ENCODE data around the gene DEXI. TPM values are rescaled to one million over a fixed set of nuclear protein-coding genes. Genes with fewer than 3 reads are reported as not detected.

DEXI gene
- total RNA-seq, 1 experiment from 2014 or later: 43.2 TPM

GRCh38 chr16:10896165-10896564, 46.1 kb downstream of the DEXI start:
- intact Hi-C loops (cut with micrococcal nuclease): no loop called here
- no peak overlapping the region for H3K9ac ChIP-seq (ENCODE audit: low read length)
- no peak overlapping the region for H2AFZ ChIP-seq (ENCODE audit: low read length)
- POLR2A ChIA-PET (ENCODE audit: unreplicated experiment): no interaction called here
- no TSS peak for BruUV-seq (replicated peaks)
- H3K36me3 ChIP-seq (ENCODE audit: low read depth, low read length): no peaks in the 10 kb centered on the region
- no peak overlapping the region for H3K4me3 ChIP-seq (ENCODE audit: low read length)
- H3F3A ChIP-seq (ENCODE audit: low read length, unreplicated experiment): no peaks in the 10 kb centered on the region
- no peaks in the 10 kb centered on the region for H4K20me1 ChIP-seq (ENCODE audit: low read length)
- no peaks in the 10 kb centered on the region for H3K9me2 ChIP-seq (replicated peaks; ENCODE audit: low read length)
- H3K79me2 ChIP-seq (ENCODE audit: low read length): no peaks in the 10 kb centered on the region
- H3K9me3 ChIP-seq (ENCODE audit: low read length): no peaks in the 10 kb centered on the region
- CTCF ChIA-PET: no interaction called here
- H3K4me2 ChIP-seq (ENCODE audit: low read length): no peak overlapping the region
- no peak overlapping the region for H3K27ac ChIP-seq (ENCODE audit: low read length)
- ATAC-seq (no peak), DNase-seq (no peak)
- no peaks in the 10 kb centered on the region for H3K27me3 ChIP-seq (ENCODE audit: low read length)
- H3K4me1 ChIP-seq (ENCODE audit: insufficient read depth, low read length): no peaks in the 10 kb centered on the region
- TF ChIP-seq CTCF (conservative IDR thresholded peaks at IDR 0.05; ENCODE audit: low read depth, low read length) (no peak), EZH2 (IDR thresholded peaks at IDR 0.05; ENCODE audit: low read length, unreplicated experiment) (no peak), EZH2phosphoT487 (IDR thresholded peaks at IDR 0.05; ENCODE audit: borderline replicate concordance, low read length) (no peak)

DNA sequence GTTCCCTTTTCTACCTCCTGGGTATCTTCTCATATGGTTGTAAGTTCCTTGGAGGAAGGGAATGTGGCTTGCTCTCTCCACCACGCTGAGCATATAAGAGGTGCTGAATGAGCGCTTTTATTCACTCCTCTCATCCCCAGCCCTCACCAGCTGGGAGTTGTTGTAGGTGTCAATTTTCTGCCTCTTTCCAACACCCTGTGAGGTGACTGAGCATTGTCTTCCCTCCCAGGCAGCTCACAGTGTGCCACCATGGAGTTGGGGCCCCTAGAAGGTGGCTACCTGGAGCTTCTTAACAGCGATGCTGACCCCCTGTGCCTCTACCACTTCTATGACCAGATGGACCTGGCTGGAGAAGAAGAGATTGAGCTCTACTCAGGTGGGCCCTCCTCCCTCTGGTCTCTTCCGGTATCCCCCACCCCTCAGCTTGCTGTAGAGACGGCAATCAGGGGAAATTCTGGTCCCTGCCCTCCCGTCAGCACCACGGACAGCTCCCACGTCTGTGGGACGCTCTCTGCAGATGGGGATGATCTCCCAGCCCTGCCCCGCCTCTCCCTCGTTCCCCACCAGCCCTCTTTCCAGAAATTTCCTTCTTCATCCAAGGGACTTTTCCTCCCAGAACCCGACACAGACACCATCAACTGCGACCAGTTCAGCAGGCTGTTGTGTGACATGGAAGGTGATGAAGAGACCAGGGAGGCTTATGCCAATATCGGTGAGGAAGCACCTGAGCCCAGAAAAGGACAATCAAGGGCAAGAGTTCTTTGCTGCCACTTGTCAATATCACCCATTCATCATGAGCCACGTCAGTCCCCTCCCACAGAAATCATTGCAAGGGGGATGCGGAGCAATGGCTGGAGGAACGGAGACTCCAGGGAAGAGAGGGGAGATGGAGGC, 47.0 kb downstream of the DEXI start:
- no peak for ATAC-seq
- no peaks in the 10 kb centered on the region for H3K9me3 ChIP-seq (ENCODE audit: low read length)
- H3K9me2 ChIP-seq (replicated peaks; ENCODE audit: low read length): no peaks in the 10 kb centered on the region
- intact Hi-C loops (cut with micrococcal nuclease): no loop called here
- no peak overlapping the region for H3K4me2 ChIP-seq (ENCODE audit: low read length)
- no peaks in the 10 kb centered on the region for H3K36me3 ChIP-seq (ENCODE audit: low read depth, low read length)
- BruUV-seq (replicated peaks): no TSS peak
- H4K20me1 ChIP-seq (ENCODE audit: low read length): no peaks in the 10 kb centered on the region
- H3K27ac ChIP-seq (ENCODE audit: low read length): no peak overlapping the region
- H3K9ac ChIP-seq (ENCODE audit: low read length): no peak overlapping the region
- no peaks in the 10 kb centered on the region for H3K4me1 ChIP-seq (ENCODE audit: insufficient read depth, low read length)
- peak; percentile 51 for DNase-seq
- no peaks in the 10 kb centered on the region for H3K27me3 ChIP-seq (ENCODE audit: low read length)
- no peak overlapping the region for H2AFZ ChIP-seq (ENCODE audit: low read length)
- H3F3A ChIP-seq (ENCODE audit: low read length, unreplicated experiment): no peaks in the 10 kb centered on the region
- ChIA-PET POLR2A (ENCODE audit: unreplicated experiment) (no interaction called here), CTCF (no interaction called here)
- H3K79me2 ChIP-seq (ENCODE audit: low read length): no peaks in the 10 kb centered on the region
- TF ChIP-seq EZH2phosphoT487 (IDR thresholded peaks at IDR 0.05; ENCODE audit: borderline replicate concordance, low read length) (no peak), EZH2 (IDR thresholded peaks at IDR 0.05; ENCODE audit: low read length, unreplicated experiment) (no peak), CTCF (conservative IDR thresholded peaks at IDR 0.05; ENCODE audit: low read depth, low read length) (no peak)
- no peak overlapping the region for H3K4me3 ChIP-seq (ENCODE audit: low read length)

- intact Hi-C loops (cut with micrococcal nuclease): no loop called here
- no TSS peak for BruUV-seq (replicated peaks)
Observed at GRCh38 chr16:10892782-10893318, 49.4 kb downstream of the DEXI start.

More at GRCh38 chr16:10892782-10893318, 49.4 kb downstream of the DEXI start:
- CTCF ChIA-PET: interaction anchor here (0.6 kb wide), 1 partner anchor 33 kb away, joined by 5 read pairs; no protein-coding TSS in a partner anchor
- H4K20me1 ChIP-seq (ENCODE audit: low read length): no peaks in the 10 kb centered on the region
- POLR2A ChIA-PET (ENCODE audit: unreplicated experiment): no interaction called here
- H3F3A ChIP-seq (ENCODE audit: low read length, unreplicated experiment): no peaks in the 10 kb centered on the region
- ATAC-seq (no peak), DNase-seq (no peak)
- TF ChIP-seq CTCF (conservative IDR thresholded peaks at IDR 0.05; ENCODE audit: low read depth, low read length): no peak
- H3K36me3 ChIP-seq (ENCODE audit: low read depth, low read length): no peaks in the 10 kb centered on the region
- H2AFZ ChIP-seq (ENCODE audit: low read length): no peak overlapping the region
- H3K4me2 ChIP-seq (ENCODE audit: low read length): no peak overlapping the region
- no peak overlapping the region for H3K4me3 ChIP-seq (ENCODE audit: low read length)
- H3K27me3 ChIP-seq (ENCODE audit: low read length): peaks cover 13% of the 10 kb centered on the region; the same call in 1 of the 2 replicates
- no peak overlapping the region for H3K27ac ChIP-seq (ENCODE audit: low read length)
- H3K9me2 ChIP-seq (replicated peaks; ENCODE audit: low read length): no peaks in the 10 kb centered on the region
- no peaks in the 10 kb centered on the region for H3K9me3 ChIP-seq (ENCODE audit: low read length)
- no peak overlapping the region for H3K9ac ChIP-seq (ENCODE audit: low read length)
- no peaks in the 10 kb centered on the region for H3K4me1 ChIP-seq (ENCODE audit: insufficient read depth, low read length)
- H3K79me2 ChIP-seq (ENCODE audit: low read length): no peaks in the 10 kb centered on the region

Data from PC-3 (cell line).